ENCODE data around the gene PROSER2. TPM values are rescaled to one million over a fixed set of nuclear protein-coding genes. Genes with fewer than 3 reads are reported as not detected.
A peak's percentile ranks its signal among the peaks of the same experiment; 100 is the strongest.

Gene PROSER2
- 3.0 TPM for total RNA-seq (2013)
- polyA plus RNA-seq, result 1 to 10 TPM; 1.2 to 2.2 (median 2.0) TPM
- 1.8 and 2.8 TPM in 2 replicates for polyA minus RNA-seq
- 0.52 to 5.8 (median 3.4) reads per million in 11 experiments for total RNA-seq

DNA sequence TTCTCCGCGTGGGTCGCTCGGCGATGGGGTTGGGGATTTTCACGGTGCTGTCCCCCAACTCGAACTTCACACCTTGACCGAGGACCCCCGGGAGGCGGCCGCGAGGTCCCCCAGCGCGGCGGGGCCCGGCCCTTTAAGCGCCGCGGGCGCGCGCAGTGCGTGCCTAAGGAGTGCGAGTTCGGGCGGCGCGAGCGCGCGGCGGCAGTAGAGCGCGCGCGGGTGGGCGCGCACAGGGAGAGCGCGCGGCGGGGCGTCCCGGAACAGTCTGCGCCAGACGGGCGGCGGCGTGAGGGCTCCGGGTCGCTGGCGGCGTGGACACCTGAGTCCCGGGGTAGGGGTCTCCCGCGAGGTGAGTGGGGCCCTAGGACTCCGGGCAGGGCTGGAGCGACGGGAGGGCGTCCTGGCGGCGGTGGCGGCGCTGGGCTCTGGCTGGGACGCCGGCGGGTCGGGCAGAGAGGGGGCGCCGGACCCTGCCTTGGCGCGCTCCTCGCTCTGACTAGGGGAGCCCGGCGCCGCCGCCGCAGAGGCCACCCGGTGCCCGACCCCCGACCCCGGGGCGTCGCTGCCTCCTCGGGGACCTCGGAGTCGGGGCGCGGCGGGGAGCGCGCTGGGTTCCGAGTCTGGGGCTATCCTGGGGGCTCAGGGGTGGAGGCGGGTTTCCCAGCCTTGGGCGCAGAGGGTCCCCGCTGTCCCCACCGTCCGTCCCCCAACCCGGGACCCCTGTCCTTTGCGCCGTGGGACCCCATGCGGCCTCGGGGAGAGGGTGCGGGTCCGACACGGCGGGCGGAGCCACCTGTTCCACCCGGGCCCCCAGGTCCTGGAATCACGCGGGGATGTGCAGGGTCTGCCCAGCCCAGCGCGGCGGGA, at the start of gene PROSER2:
Gene PROSER2 (plus strand): TSS at position 235 of the 867 bp plus-strand sequence. CDS start 28,722 bp downstream, outside the sequence.
- H3K36me3 Mint-ChIP-seq, result peaks cover 0 to 2% of the 10 kb centered on the region in 2 donors
- H3K4me3 ChIP-seq (replicated peaks in 1 of 3; ENCODE audit: low read depth in 2 of 3, low read length in 3 of 3), result peak within 1 kb of the TSS; percentile 75 to 95 (median 80)
- peak within 1 kb of the TSS; percentile 84 to 93 for H3K4me3 Mint-ChIP-seq
- H3K9ac ChIP-seq (ENCODE audit: insufficient read depth, low read length, poor library complexity, severe bottlenecking), result peak within 1 kb of the TSS; percentile 79
- H3K4me2 ChIP-seq (replicated peaks; ENCODE audit: extremely low read depth, low read length, poor library complexity, severe bottlenecking), result peak within 1 kb of the TSS; percentile 97
- peak within 1 kb of the TSS; percentile 82 for H2AFZ ChIP-seq (ENCODE audit: insufficient read depth, low read depth, low read length, poor library complexity, severe bottlenecking)
- H3K4me1 ChIP-seq (ENCODE audit: control insufficient read depth in 1 of 2, insufficient read depth in 2 of 2, low read length in 2 of 2), result peaks cover 7 to 20% of the 10 kb centered on the region in 2 donors
- H4K20me1 ChIP-seq (ENCODE audit: insufficient read depth, low read length), result no peaks in the 10 kb centered on the region
- WGBS (ENCODE audit: insufficient coverage), result under 1% methylated on average over 105 of the region's 114 CpGs
- H3K9me3 ChIP-seq (replicated peaks in 1 of 2; ENCODE audit: control insufficient read depth in 1 of 2, insufficient read depth in 1 of 2, low read length in 2 of 2), result no peaks in the 10 kb centered on the region
- H3K27me3 Mint-ChIP-seq (ENCODE audit: low read depth in 3 of 3), result peaks cover 7 to 10% (median 8%) of the 10 kb centered on the region in 3 donors
- H3K27ac ChIP-seq (ENCODE audit: low read depth in 1 of 2, low read length in 2 of 2), result peak within 1 kb of the TSS in 1 of 2 donors; percentile 45
- peaks cover 20% of the 10 kb centered on the region for H3K4me1 Mint-ChIP-seq
- peaks cover 0 to 2% (median 0%) of the 10 kb centered on the region in 7 donors for H3K9me3 Mint-ChIP-seq
- intact Hi-C loops (cut with micrococcal nuclease), result no loop called here
- DNase-seq, result peak; percentile 47 to 56 (median 51)
- peaks cover 4 to 8% of the 10 kb centered on the region in 2 donors for H3K27me3 ChIP-seq (ENCODE audit: control insufficient read depth in 2 of 2, insufficient read depth in 2 of 2, low read length in 2 of 2)
- H3K27ac Mint-ChIP-seq, result peak within 1 kb of the TSS in 2 of 7 donors; percentile 25 to 50
- no peaks in the 10 kb centered on the region for H3K36me3 ChIP-seq (replicated peaks in 1 of 2; ENCODE audit: control insufficient read depth in 1 of 2, insufficient read depth in 2 of 2, low read length in 2 of 2)
- H3K79me2 ChIP-seq (ENCODE audit: insufficient read depth, low read length), result peaks cover 53% of the 10 kb centered on the region
- TF ChIP-seq, protein P1, sequence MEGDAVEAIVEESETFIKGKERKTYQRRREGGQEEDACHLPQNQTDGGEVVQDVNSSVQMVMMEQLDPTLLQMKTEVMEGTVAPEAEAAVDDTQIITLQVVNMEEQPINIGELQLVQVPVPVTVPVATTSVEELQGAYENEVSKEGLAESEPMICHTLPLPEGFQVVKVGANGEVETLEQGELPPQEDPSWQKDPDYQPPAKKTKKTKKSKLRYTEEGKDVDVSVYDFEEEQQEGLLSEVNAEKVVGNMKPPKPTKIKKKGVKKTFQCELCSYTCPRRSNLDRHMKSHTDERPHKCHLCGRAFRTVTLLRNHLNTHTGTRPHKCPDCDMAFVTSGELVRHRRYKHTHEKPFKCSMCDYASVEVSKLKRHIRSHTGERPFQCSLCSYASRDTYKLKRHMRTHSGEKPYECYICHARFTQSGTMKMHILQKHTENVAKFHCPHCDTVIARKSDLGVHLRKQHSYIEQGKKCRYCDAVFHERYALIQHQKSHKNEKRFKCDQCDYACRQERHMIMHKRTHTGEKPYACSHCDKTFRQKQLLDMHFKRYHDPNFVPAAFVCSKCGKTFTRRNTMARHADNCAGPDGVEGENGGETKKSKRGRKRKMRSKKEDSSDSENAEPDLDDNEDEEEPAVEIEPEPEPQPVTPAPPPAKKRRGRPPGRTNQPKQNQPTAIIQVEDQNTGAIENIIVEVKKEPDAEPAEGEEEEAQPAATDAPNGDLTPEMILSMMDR (IDR thresholded peaks at IDR 0.05), result no peak

DNA sequence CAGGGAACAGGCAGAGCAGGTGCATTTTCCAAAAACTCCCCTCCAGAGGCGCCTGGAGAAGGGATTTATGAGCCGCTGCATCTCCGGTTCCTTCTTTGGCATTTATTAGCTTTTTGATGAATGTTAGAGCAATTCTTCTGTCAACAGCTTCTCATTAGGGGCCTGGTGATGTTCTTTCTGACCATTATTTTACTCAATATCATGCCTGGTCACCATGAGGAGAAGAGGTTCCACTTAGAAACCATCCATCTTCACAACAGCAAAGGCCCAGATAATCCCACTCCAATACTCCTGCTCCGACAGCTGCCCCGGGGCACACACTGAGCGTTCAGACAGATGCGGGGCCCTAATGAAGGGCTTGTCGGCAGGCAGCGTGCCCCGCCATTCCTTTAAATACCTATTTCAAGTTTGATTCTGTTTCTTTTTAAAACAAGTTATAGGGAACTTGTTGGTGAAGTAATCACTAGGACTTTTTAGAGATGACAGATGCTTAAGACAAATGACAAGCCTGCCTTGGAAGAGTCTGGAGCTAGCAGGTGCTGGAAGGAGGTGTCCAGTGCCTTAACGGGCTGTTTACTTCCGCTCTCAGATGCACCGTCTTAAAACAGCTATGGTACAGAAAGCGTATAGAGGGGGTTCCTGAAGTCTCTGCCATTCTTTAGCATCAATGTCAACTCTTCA, 49.3 kb upstream of the PROSER2 start:
- H3K79me2 ChIP-seq (ENCODE audit: insufficient read depth, low read length), result no peaks in the 10 kb centered on the region
- no peak for DNase-seq
- no peaks in the 10 kb centered on the region for H3K36me3 ChIP-seq (replicated peaks in 1 of 2; ENCODE audit: control insufficient read depth in 1 of 2, insufficient read depth in 2 of 2, low read length in 2 of 2)
- no peak overlapping the region for H3K4me3 ChIP-seq (replicated peaks in 1 of 3; ENCODE audit: low read depth in 2 of 3, low read length in 3 of 3)
- Mint-ChIP-seq H3K27me3 (ENCODE audit: low read depth in 3 of 3) (peaks cover 0 to 10% (median 2%) of the 10 kb centered on the region in 3 donors), H3K36me3 (no peaks in the 10 kb centered on the region), H3K27ac (no peak overlapping the region), H3K4me3 (no peak overlapping the region), H3K9me3 (peaks cover 0 to 4% (median 2%) of the 10 kb centered on the region in 7 donors), H3K4me1 (no peaks in the 10 kb centered on the region)
- H3K27me3 ChIP-seq (ENCODE audit: control insufficient read depth in 2 of 2, insufficient read depth in 2 of 2, low read length in 2 of 2), result no peaks in the 10 kb centered on the region
- no CpG with 5 or more reads among the region's 14 CpGs for WGBS (ENCODE audit: insufficient coverage)
- intact Hi-C loops (cut with micrococcal nuclease), result no loop called here
- H2AFZ ChIP-seq (ENCODE audit: insufficient read depth, low read depth, low read length, poor library complexity, severe bottlenecking), result no peak overlapping the region
- no peak overlapping the region for H3K4me2 ChIP-seq (replicated peaks; ENCODE audit: extremely low read depth, low read length, poor library complexity, severe bottlenecking)
- TF ChIP-seq, protein P1 (IDR thresholded peaks at IDR 0.05), result no peak
- no peak overlapping the region for H3K9ac ChIP-seq (ENCODE audit: insufficient read depth, low read length, poor library complexity, severe bottlenecking)
- no peaks in the 10 kb centered on the region for H4K20me1 ChIP-seq (ENCODE audit: insufficient read depth, low read length)
- H3K9me3 ChIP-seq (replicated peaks in 1 of 2; ENCODE audit: control insufficient read depth in 1 of 2, insufficient read depth in 1 of 2, low read length in 2 of 2), result no peaks in the 10 kb centered on the region
- no peak overlapping the region for H3K27ac ChIP-seq (ENCODE audit: low read depth in 1 of 2, low read length in 2 of 2)
- H3K4me1 ChIP-seq (ENCODE audit: control insufficient read depth in 1 of 2, insufficient read depth in 2 of 2, low read length in 2 of 2), result no peaks in the 10 kb centered on the region

Data from CD14-positive monocyte (primary cell).